WERI-Rb-1 (cell line): ENCODE data around the gene FXYD4.

Experiments
- DNase-seq: peaks from one replicate; pipeline ENCODE4 v3.0.0-alpha.2; 2020
- H3K27ac ChIP-seq: fragments of 250-450 bp; sonication (Bioruptor Pico); 2 replicates; pipeline ENCODE4 v1.5.1; 2020; ENCODE audit warnings: mild to moderate bottlenecking, moderate library complexity
- H3K27me3 ChIP-seq: fragments of 250-450 bp; sonication (Bioruptor Pico); 2 replicates; pipeline ENCODE4 v1.5.1; 2021; ENCODE audit warnings: mild to moderate bottlenecking, low read depth, moderate library complexity; ENCODE audit not compliant: insufficient read depth, severe bottlenecking
- H3K36me3 ChIP-seq: fragments of 250-450 bp; sonication (Bioruptor Pico); 2 replicates; pipeline ENCODE4 v1.5.1; 2020; ENCODE audit warnings: mild to moderate bottlenecking, moderate library complexity
- H3K4me3 ChIP-seq: 2 replicates; pipeline ENCODE4 v1.5.1; 2011; ENCODE audit warnings: low read depth, mild to moderate bottlenecking, control low read depth, low read length
- H3K9me3 ChIP-seq: fragments of 250-450 bp; sonication (Bioruptor Pico); 2 replicates; pipeline ENCODE4 v1.5.1; 2021; ENCODE audit warnings: mild to moderate bottlenecking, moderate library complexity; ENCODE audit not compliant: severe bottlenecking
- TF ChIP-seq, protein P1 (sequence below): IDR thresholded peaks from 2 replicates; pipeline ENCODE4 v1.5.1; 2011; ENCODE audit warnings: low read depth, mild to moderate bottlenecking, control low read depth, inconsistent platforms, low read length

FXYD4 gene

DNA sequence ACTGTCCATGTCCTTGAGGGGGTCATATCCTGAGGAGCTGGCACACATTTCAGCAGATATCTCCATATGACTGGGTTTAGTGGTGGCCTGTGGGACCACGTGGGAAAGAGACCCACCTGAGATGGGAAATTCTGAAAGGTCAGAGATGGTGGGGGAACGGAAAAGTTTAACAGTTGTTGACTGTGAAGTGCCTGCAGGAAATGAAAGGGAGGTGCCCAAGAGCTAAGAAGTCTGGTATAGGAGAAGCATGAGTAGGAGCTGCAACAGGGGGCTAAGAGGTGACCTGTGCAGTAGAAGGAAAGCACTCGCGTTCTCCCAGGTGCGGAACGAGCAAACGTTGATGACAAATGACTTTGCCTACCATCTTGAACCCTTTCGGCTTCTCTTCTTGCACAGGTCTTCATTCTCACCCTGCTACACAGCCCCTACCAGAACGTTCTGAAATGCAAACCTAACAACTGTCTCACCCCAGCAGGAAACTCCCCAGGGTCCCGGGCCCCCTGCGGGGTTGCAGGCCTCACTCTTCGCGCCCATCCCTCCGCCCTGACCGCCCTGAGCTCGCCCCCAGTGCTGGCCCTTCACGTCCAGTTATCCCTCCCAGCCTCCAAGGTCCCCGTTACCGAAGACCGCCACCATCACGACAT lies 9.8 kb upstream of the FXYD4 start:
- TF ChIP-seq, protein P1, sequence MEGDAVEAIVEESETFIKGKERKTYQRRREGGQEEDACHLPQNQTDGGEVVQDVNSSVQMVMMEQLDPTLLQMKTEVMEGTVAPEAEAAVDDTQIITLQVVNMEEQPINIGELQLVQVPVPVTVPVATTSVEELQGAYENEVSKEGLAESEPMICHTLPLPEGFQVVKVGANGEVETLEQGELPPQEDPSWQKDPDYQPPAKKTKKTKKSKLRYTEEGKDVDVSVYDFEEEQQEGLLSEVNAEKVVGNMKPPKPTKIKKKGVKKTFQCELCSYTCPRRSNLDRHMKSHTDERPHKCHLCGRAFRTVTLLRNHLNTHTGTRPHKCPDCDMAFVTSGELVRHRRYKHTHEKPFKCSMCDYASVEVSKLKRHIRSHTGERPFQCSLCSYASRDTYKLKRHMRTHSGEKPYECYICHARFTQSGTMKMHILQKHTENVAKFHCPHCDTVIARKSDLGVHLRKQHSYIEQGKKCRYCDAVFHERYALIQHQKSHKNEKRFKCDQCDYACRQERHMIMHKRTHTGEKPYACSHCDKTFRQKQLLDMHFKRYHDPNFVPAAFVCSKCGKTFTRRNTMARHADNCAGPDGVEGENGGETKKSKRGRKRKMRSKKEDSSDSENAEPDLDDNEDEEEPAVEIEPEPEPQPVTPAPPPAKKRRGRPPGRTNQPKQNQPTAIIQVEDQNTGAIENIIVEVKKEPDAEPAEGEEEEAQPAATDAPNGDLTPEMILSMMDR, result no peak
- Histone ChIP-seq H3K27ac (no peak overlapping the region), H3K4me3 (no peak overlapping the region), H3K36me3 (no peaks in the 10 kb centered on the region), H3K9me3 (no peaks in the 10 kb centered on the region), H3K27me3 (no peaks in the 10 kb centered on the region)
- DNase-seq, result no peak

DNA sequence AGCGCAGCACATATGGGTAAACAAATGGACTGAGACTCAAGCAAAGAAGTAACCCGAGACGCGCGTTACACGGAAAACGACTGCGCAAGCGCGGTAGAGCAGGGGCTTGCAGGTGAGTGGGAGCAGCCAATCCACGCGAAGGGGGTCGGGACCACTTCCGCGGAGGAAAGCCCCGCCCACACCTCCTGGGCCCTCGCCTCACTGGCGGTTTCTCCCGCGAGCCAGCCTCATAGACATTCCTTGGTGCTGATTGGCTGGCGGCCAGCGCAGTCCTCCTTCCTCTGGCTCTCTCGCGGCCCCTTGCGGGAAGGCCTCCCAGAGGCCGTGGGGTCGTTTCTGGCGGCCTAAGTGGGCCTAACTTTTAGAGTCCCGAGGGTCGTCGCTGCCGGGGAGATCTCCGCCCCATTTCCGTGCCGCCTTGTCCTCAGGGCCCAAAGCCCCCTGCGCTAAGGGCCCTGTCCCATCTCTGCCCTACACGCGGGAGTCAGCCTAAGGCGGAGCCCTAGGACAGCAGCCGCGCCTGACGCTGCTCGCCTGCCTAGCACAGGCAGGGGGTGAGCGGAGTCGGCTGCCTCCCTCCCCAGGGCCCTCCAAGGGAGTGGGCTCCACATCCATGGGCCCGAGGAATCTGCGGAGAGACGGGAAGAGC lies 9.1 kb upstream of the FXYD4 start:
- TF ChIP-seq, protein P1, result no peak
- H3K27ac ChIP-seq, result no peak overlapping the region
- no peaks in the 10 kb centered on the region for H3K9me3 ChIP-seq
- H3K4me3 ChIP-seq, result no peak overlapping the region
- H3K27me3 ChIP-seq, result no peaks in the 10 kb centered on the region
- no peak for DNase-seq
- H3K36me3 ChIP-seq, result no peaks in the 10 kb centered on the region

DNA sequence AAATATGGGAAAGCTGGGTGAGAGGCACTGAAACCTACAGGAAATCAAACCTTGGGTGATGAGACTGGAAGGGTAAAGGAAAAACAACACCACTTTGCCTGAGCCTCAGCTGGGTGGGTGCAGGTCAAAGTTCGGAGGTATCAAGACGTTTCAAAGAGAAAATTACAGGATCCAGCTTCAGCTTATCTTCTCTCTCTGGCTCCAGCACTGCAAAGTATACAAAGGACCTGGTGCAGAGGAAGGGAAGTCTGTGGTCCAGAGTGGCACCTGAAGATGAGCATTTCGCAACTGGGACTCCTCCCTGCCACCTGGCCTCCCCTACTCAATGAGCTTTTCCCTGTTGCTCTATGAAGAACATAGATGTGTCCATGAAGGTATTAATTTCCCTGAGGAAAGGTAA lies 6.4 kb upstream of the FXYD4 start:
- TF ChIP-seq, protein P1, result no peak
- DNase-seq, result no peak

DNA sequence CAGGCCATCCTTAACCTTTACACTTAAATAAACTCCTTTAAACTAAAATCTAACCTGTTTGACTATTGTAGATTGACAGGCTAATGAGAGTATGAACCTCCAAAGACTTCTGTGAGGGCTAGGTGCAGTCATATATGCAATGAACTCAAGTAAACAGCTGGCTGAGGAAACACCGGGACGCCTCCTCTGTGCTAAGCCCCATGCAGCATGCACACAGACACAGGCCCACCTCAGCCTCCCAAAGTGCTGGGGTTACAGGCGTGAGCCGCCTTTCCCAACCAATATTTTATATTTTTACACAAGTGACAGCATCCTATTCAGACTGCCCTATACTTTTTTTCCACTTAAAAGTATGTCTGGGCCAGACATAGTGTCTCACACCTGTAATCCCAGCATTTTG lies 1.5 kb upstream of the FXYD4 start:
- no peaks in the 10 kb centered on the region for H3K27me3 ChIP-seq
- TF ChIP-seq, protein P1, result no peak
- H3K36me3 ChIP-seq, result no peaks in the 10 kb centered on the region
- DNase-seq, result no peak
- H3K9me3 ChIP-seq, result no peaks in the 10 kb centered on the region
- H3K4me3 ChIP-seq, result no peak overlapping the region
- no peak overlapping the region for H3K27ac ChIP-seq

More for the DNA sequence above, 6.4 kb upstream of the FXYD4 start:
- no peak overlapping the region for H3K27ac ChIP-seq
- H3K4me3 ChIP-seq, result no peak overlapping the region
- H3K36me3 ChIP-seq, result no peaks in the 10 kb centered on the region
- no peaks in the 10 kb centered on the region for H3K27me3 ChIP-seq
- no peaks in the 10 kb centered on the region for H3K9me3 ChIP-seq

DNA sequence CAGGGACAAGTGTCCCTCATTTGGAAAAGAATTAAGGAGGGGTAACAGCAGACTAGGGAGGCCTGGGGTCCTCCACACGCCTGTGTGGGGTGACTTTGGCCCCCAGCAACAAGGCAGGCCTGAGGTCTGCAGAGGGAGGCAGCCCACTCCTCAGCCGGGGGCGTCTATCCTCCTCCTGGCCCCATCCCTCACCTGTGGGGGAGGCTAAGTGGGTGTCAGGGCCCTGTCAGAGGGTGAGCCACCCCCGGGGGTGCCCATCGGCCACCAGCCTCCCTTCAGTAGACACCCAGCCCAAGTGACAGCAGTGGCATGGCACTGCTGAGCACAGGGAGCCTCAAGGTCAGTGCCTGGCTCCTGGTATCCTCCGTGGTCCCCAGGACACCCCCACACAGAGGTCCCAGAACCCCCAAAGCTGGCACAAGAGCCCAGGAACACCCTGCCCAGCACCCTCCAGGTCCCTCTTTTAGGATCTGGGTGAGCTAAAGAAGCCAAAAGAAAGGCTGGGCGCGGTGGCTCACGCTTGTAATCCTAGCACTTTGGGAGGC lies 693 bp upstream of the FXYD4 start:
- H3K27me3 ChIP-seq, result no peaks in the 10 kb centered on the region
- DNase-seq, result no peak
- H3K4me3 ChIP-seq, result no peak overlapping the region
- H3K9me3 ChIP-seq, result no peaks in the 10 kb centered on the region
- TF ChIP-seq, protein P1, result no peak
- H3K36me3 ChIP-seq, result no peaks in the 10 kb centered on the region
- no peak overlapping the region for H3K27ac ChIP-seq
